ENCODE measurements around the gene PEAK1.

GRCh38 chr15:77292969-77293558, 126.8 kb downstream of the PEAK1 start:
- no peak for TF ChIP-seq CTCF (IDR thresholded peaks at IDR 0.05)
- TF ChIP-seq POLR2A (IDR thresholded peaks at IDR 0.05; ENCODE audit: low read depth) = no peak
